ENCODE data around the gene HERPUD1. TPM values are rescaled to one million over a fixed set of nuclear protein-coding genes. Genes with fewer than 3 reads are reported as not detected.

Gene HERPUD1
- polyA plus RNA-seq, 1 donor = 103 TPM

GRCh38 chr16:56945847-56946527, 14.0 kb downstream of the HERPUD1 start:
- Histone ChIP-seq H3K4me1 (ENCODE audit: control insufficient read depth, insufficient read depth, low read length) (no peaks in the 10 kb centered on the region), H3K9me3 (ENCODE audit: control insufficient read depth, low read depth, low read length) (no peaks in the 10 kb centered on the region), H3K27ac (ENCODE audit: low read length) (no peak overlapping the region), H3K4me3 (ENCODE audit: low read length) (no peak overlapping the region), H3K27me3 (ENCODE audit: control insufficient read depth, insufficient read depth, low read length) (no peaks in the 10 kb centered on the region), H3K36me3 (ENCODE audit: control insufficient read depth, insufficient read depth, low read length) (peaks cover 45% of the 10 kb centered on the region)
- no peak for DNase-seq
- WGBS (ENCODE audit: insufficient coverage, low lambda C conversion rate) = no CpG with 5 or more reads among the region's 12 CpGs

- 100% methylated on average over 1 of the region's 10 CpGs for WGBS (ENCODE audit: insufficient coverage, low lambda C conversion rate)
- Histone ChIP-seq H3K27me3 (ENCODE audit: control insufficient read depth, insufficient read depth, low read length) (no peaks in the 10 kb centered on the region), H3K36me3 (ENCODE audit: control insufficient read depth, insufficient read depth, low read length) (peaks cover 36% of the 10 kb centered on the region), H3K9me3 (ENCODE audit: control insufficient read depth, low read depth, low read length) (no peaks in the 10 kb centered on the region), H3K4me3 (ENCODE audit: low read length) (no peak overlapping the region), H3K27ac (ENCODE audit: low read length) (no peak overlapping the region), H3K4me1 (ENCODE audit: control insufficient read depth, insufficient read depth, low read length) (no peaks in the 10 kb centered on the region)
- DNase-seq = no peak
These were observed 15.0 kb downstream of the HERPUD1 start for GRCh38 chr16:56946767-56947603.

- Histone ChIP-seq H3K27ac (ENCODE audit: low read length) (no peak overlapping the region), H3K36me3 (ENCODE audit: control insufficient read depth, insufficient read depth, low read length) (peaks cover 30% of the 10 kb centered on the region), H3K9me3 (ENCODE audit: control insufficient read depth, low read depth, low read length) (no peaks in the 10 kb centered on the region), H3K27me3 (ENCODE audit: control insufficient read depth, insufficient read depth, low read length) (no peaks in the 10 kb centered on the region), H3K4me3 (ENCODE audit: low read length) (no peak overlapping the region), H3K4me1 (ENCODE audit: control insufficient read depth, insufficient read depth, low read length) (no peaks in the 10 kb centered on the region)
- DNase-seq = no peak
- no CpG with 5 or more reads among the region's 2 CpGs for WGBS (ENCODE audit: insufficient coverage, low lambda C conversion rate)
These were observed 15.7 kb downstream of the HERPUD1 start for GRCh38 chr16:56947604-56947995.

- DNase-seq = no peak
- Histone ChIP-seq H3K27ac (ENCODE audit: low read length) (no peak overlapping the region), H3K27me3 (ENCODE audit: control insufficient read depth, insufficient read depth, low read length) (no peaks in the 10 kb centered on the region), H3K9me3 (ENCODE audit: control insufficient read depth, low read depth, low read length) (no peaks in the 10 kb centered on the region), H3K4me1 (ENCODE audit: control insufficient read depth, insufficient read depth, low read length) (no peaks in the 10 kb centered on the region), H3K4me3 (ENCODE audit: low read length) (no peak overlapping the region), H3K36me3 (ENCODE audit: control insufficient read depth, insufficient read depth, low read length) (peaks cover 24% of the 10 kb centered on the region)
- WGBS (ENCODE audit: insufficient coverage, low lambda C conversion rate) = 60% methylated on average over 1 of the region's 6 CpGs
These were observed 16.3 kb downstream of the HERPUD1 start for GRCh38 chr16:56948234-56948633.

- no peak overlapping the region for H3K4me3 ChIP-seq (ENCODE audit: low read length)
- H3K9me3 ChIP-seq (ENCODE audit: control insufficient read depth, low read depth, low read length) = no peaks in the 10 kb centered on the region
- peaks cover 7% of the 10 kb centered on the region for H3K36me3 ChIP-seq (ENCODE audit: control insufficient read depth, insufficient read depth, low read length)
- H3K27me3 ChIP-seq (ENCODE audit: control insufficient read depth, insufficient read depth, low read length) = no peaks in the 10 kb centered on the region
- H3K4me1 ChIP-seq (ENCODE audit: control insufficient read depth, insufficient read depth, low read length) = no peaks in the 10 kb centered on the region
- H3K27ac ChIP-seq (ENCODE audit: low read length) = no peak overlapping the region
- WGBS (ENCODE audit: insufficient coverage, low lambda C conversion rate) = no CpG with 5 or more reads among the region's 4 CpGs
- no peak for DNase-seq
These were observed 18.1 kb downstream of the HERPUD1 start for GRCh38 chr16:56950051-56950450.

GRCh38 chr16:56950455-56950854, 18.5 kb downstream of the HERPUD1 start:
- Histone ChIP-seq H3K27me3 (ENCODE audit: control insufficient read depth, insufficient read depth, low read length) (no peaks in the 10 kb centered on the region), H3K36me3 (ENCODE audit: control insufficient read depth, insufficient read depth, low read length) (peaks cover 3% of the 10 kb centered on the region), H3K9me3 (ENCODE audit: control insufficient read depth, low read depth, low read length) (no peaks in the 10 kb centered on the region), H3K27ac (ENCODE audit: low read length) (no peak overlapping the region), H3K4me3 (ENCODE audit: low read length) (no peak overlapping the region), H3K4me1 (ENCODE audit: control insufficient read depth, insufficient read depth, low read length) (no peaks in the 10 kb centered on the region)
- WGBS (ENCODE audit: insufficient coverage, low lambda C conversion rate) = 79% methylated on average over 2 of the region's 7 CpGs
- DNase-seq = no peak

GRCh38 chr16:56950881-56951771, 19.2 kb downstream of the HERPUD1 start:
- peak in 1 of 2 donors; percentile 22 for DNase-seq

GRCh38 chr16:56953006-56953405, 21.1 kb downstream of the HERPUD1 start:
- Histone ChIP-seq H3K4me1 (ENCODE audit: control insufficient read depth, insufficient read depth, low read length) (no peaks in the 10 kb centered on the region), H3K27me3 (ENCODE audit: control insufficient read depth, insufficient read depth, low read length) (no peaks in the 10 kb centered on the region)
- no CpG with 5 or more reads among the region's 6 CpGs for WGBS (ENCODE audit: insufficient coverage, low lambda C conversion rate)

More at GRCh38 chr16:56950881-56951771, 19.2 kb downstream of the HERPUD1 start:
- Histone ChIP-seq H3K36me3 (ENCODE audit: control insufficient read depth, insufficient read depth, low read length) (peaks cover 2% of the 10 kb centered on the region), H3K4me3 (ENCODE audit: low read length) (no peak overlapping the region), H3K27me3 (ENCODE audit: control insufficient read depth, insufficient read depth, low read length) (no peaks in the 10 kb centered on the region), H3K27ac (ENCODE audit: low read length) (no peak overlapping the region), H3K9me3 (ENCODE audit: control insufficient read depth, low read depth, low read length) (no peaks in the 10 kb centered on the region), H3K4me1 (ENCODE audit: control insufficient read depth, insufficient read depth, low read length) (no peaks in the 10 kb centered on the region)
- WGBS (ENCODE audit: insufficient coverage, low lambda C conversion rate) = no CpG with 5 or more reads among the region's 15 CpGs

GRCh38 chr16:56956076-56956475, 24.1 kb downstream of the HERPUD1 start:
- Histone ChIP-seq H3K27ac (ENCODE audit: low read length) (no peak overlapping the region), H3K4me3 (ENCODE audit: low read length) (no peak overlapping the region), H3K9me3 (ENCODE audit: control insufficient read depth, low read depth, low read length) (no peaks in the 10 kb centered on the region), H3K36me3 (ENCODE audit: control insufficient read depth, insufficient read depth, low read length) (no peaks in the 10 kb centered on the region), H3K4me1 (ENCODE audit: control insufficient read depth, insufficient read depth, low read length) (no peaks in the 10 kb centered on the region), H3K27me3 (ENCODE audit: control insufficient read depth, insufficient read depth, low read length) (no peaks in the 10 kb centered on the region)
- DNase-seq = no peak
- 100% methylated on average over 1 of the region's 4 CpGs for WGBS (ENCODE audit: insufficient coverage, low lambda C conversion rate)

More at GRCh38 chr16:56953006-56953405, 21.1 kb downstream of the HERPUD1 start:
- no peaks in the 10 kb centered on the region for H3K36me3 ChIP-seq (ENCODE audit: control insufficient read depth, insufficient read depth, low read length)
- no peak overlapping the region for H3K4me3 ChIP-seq (ENCODE audit: low read length)
- DNase-seq = no peak
- no peak overlapping the region for H3K27ac ChIP-seq (ENCODE audit: low read length)
- no peaks in the 10 kb centered on the region for H3K9me3 ChIP-seq (ENCODE audit: control insufficient read depth, low read depth, low read length)

GRCh38 chr16:56956756-56957155, 24.8 kb downstream of the HERPUD1 start:
- H3K4me1 ChIP-seq (ENCODE audit: control insufficient read depth, insufficient read depth, low read length) = no peaks in the 10 kb centered on the region
- no peak overlapping the region for H3K27ac ChIP-seq (ENCODE audit: low read length)
- H3K9me3 ChIP-seq (ENCODE audit: control insufficient read depth, low read depth, low read length) = no peaks in the 10 kb centered on the region
- H3K27me3 ChIP-seq (ENCODE audit: control insufficient read depth, insufficient read depth, low read length) = no peaks in the 10 kb centered on the region
- H3K4me3 ChIP-seq (ENCODE audit: low read length) = no peak overlapping the region
- no CpG with 5 or more reads among the region's 4 CpGs for WGBS (ENCODE audit: insufficient coverage, low lambda C conversion rate)
- H3K36me3 ChIP-seq (ENCODE audit: control insufficient read depth, insufficient read depth, low read length) = no peaks in the 10 kb centered on the region
- DNase-seq = no peak

Data from large intestine (tissue), 3 donors.